Nephron (organoid): ENCODE data around the gene WNT4.
"Not testable (repeated sequence)": the region's sequence is repeated elsewhere in the genome, so short reads cannot be mapped to it uniquely, and the experiment has no call there.

ENCODE experiments used
- H3K27ac Mint-ChIP-seq, 3 experiments: 2 replicates each; pipeline ENCODE4 v1.8.0; 2020; ENCODE audit warnings: mixed read lengths in 3 of 3, mild to moderate bottlenecking in 2 of 3, moderate library complexity in 1 of 3
- H3K27me3 Mint-ChIP-seq: 2 replicates; pipeline ENCODE4 v1.8.0; 2021; ENCODE audit warnings: low read depth, mild to moderate bottlenecking, moderate library complexity, mixed read lengths
- H3K36me3 Mint-ChIP-seq: 2 replicates; pipeline ENCODE4 v1.8.0; 2020; ENCODE audit warnings: low read depth, mixed read lengths
- H3K4me1 Mint-ChIP-seq: 2 replicates; pipeline ENCODE4 v1.8.0; 2020; ENCODE audit warnings: mixed read lengths
- H3K4me3 Mint-ChIP-seq, 3 experiments: 2 replicates each; pipeline ENCODE4 v1.8.0; 2020; ENCODE audit warnings: mild to moderate bottlenecking in 3 of 3, mixed read lengths in 3 of 3, moderate library complexity in 2 of 3
- H3K9me3 Mint-ChIP-seq: 2 replicates; pipeline ENCODE4 v1.8.0; 2020; ENCODE audit warnings: mixed read lengths
- TF ChIP-seq, protein P1 (sequence below), 3 experiments: fragments of 200-600 bp; sonication (generic); IDR thresholded peaks; one replicate each; pipeline ENCODE4 v1.5.0; 2021; ENCODE audit warnings: antibody characterized with exemption in 3 of 3; ENCODE audit not compliant: unreplicated experiment in 3 of 3

Gene WNT4

DNA sequence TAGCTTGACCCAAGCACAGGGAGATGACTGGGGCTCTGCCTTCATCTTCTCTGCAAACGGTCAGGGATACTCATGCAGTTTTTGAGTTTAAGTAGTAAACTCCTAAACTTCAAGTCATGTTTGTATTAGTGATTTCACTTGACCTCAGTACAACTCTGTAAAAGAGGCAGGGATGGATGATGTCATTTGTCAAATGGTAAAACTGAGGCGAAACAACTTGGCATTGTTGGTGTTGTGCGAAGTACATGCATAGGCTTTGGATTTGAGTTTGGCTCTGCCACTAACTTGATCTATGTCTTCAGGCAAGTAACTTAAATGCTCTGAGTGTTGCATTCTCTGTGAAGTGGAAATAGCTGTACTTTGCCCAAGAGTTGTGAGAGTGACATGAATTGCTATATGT, 42.7 kb downstream of the WNT4 start:
- Mint-ChIP-seq H3K9me3 (no peaks in the 10 kb centered on the region), H3K27me3 (no peaks in the 10 kb centered on the region), H3K4me1 (peaks cover 44% of the 10 kb centered on the region), H3K36me3 (peaks cover 39% of the 10 kb centered on the region), H3K27ac (peak overlapping the region in 2 of 3 experiments; percentile 7 to 57), H3K4me3 (no peak overlapping the region)
- TF ChIP-seq, protein P1, sequence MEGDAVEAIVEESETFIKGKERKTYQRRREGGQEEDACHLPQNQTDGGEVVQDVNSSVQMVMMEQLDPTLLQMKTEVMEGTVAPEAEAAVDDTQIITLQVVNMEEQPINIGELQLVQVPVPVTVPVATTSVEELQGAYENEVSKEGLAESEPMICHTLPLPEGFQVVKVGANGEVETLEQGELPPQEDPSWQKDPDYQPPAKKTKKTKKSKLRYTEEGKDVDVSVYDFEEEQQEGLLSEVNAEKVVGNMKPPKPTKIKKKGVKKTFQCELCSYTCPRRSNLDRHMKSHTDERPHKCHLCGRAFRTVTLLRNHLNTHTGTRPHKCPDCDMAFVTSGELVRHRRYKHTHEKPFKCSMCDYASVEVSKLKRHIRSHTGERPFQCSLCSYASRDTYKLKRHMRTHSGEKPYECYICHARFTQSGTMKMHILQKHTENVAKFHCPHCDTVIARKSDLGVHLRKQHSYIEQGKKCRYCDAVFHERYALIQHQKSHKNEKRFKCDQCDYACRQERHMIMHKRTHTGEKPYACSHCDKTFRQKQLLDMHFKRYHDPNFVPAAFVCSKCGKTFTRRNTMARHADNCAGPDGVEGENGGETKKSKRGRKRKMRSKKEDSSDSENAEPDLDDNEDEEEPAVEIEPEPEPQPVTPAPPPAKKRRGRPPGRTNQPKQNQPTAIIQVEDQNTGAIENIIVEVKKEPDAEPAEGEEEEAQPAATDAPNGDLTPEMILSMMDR (IDR thresholded peaks at IDR 0.05; ENCODE audit: unreplicated experiment in 3 of 3) = no peak

DNA sequence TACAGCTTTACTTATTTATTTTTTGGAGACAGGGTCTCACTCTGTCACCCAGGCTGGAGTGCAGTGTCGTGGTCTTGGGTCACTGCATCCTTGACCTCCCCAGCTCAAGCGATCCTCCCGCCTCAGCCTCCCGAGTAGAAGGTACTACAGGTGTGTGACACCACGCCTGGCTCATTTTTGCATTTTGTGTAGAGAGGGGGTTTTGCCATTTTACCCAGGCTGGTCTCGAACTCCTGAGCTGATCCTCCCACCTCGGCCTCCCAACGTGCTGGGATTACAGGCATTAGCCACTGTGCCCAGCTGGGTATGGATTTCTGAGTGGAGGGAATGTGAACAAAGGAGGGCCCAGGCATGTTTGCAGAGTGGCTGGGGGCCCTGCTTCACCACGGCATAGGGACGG, 44.1 kb downstream of the WNT4 start:
- H3K9me3 Mint-ChIP-seq = no peaks in the 10 kb centered on the region
- no peak overlapping the region for H3K4me3 Mint-ChIP-seq
- peaks cover 48% of the 10 kb centered on the region for H3K36me3 Mint-ChIP-seq
- H3K27me3 Mint-ChIP-seq = no peaks in the 10 kb centered on the region
- H3K4me1 Mint-ChIP-seq = peaks cover 40% of the 10 kb centered on the region
- TF ChIP-seq, protein P1 (IDR thresholded peaks at IDR 0.05; ENCODE audit: unreplicated experiment in 3 of 3) = no peak
- H3K27ac Mint-ChIP-seq = no peak overlapping the region

DNA sequence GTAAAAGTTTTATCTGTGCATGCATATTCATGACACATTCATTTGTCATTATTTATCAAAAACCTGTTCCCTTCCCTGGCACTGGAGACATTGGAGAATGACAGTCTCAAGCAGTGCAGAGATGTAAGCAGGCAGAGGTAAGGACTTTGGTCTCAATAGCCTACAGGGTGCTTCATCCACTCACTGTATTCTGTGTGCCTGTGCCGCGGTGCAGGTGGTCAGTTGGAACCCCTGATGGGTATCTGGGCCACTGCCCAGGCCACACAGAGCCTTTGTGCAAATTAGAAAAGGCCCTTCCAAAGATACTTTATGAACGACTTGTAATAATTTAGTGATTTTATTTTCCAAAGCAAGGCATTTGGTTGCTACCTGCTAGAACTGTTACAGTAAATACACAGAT, 46.4 kb downstream of the WNT4 start:
- Mint-ChIP-seq H3K36me3 (peaks cover 58% of the 10 kb centered on the region), H3K9me3 (no peaks in the 10 kb centered on the region), H3K4me3 (no peak overlapping the region), H3K27me3 (no peaks in the 10 kb centered on the region), H3K27ac (no peak overlapping the region), H3K4me1 (peaks cover 22% of the 10 kb centered on the region)
- TF ChIP-seq, protein P1 (IDR thresholded peaks at IDR 0.05; ENCODE audit: unreplicated experiment in 3 of 3) = no peak

DNA sequence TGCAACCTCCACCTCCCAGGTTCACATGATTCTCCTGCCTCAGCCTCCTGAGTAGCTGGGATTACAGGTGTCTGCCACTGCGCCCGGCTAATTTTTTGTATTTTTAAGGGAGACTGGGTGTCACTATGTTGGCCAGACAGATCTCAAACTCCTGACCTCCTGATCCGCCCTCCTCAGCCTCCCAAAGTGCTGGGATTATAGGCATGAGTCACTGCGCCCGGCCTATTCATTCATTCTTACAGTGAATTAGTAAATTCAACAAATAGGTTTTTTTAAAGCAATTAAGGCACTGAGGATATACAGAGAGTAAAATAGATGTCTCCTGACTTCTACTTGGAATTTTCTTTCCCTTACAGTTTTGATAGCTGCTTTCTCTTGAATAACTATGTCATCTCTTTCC, 46.9 kb downstream of the WNT4 start:
- Mint-ChIP-seq H3K9me3 (no peaks in the 10 kb centered on the region), H3K27ac (no peak overlapping the region), H3K36me3 (peaks cover 61% of the 10 kb centered on the region), H3K4me1 (peaks cover 20% of the 10 kb centered on the region), H3K4me3 (no peak overlapping the region), H3K27me3 (no peaks in the 10 kb centered on the region)
- TF ChIP-seq, protein P1 (IDR thresholded peaks at IDR 0.05; ENCODE audit: unreplicated experiment in 3 of 3) = no peak

DNA sequence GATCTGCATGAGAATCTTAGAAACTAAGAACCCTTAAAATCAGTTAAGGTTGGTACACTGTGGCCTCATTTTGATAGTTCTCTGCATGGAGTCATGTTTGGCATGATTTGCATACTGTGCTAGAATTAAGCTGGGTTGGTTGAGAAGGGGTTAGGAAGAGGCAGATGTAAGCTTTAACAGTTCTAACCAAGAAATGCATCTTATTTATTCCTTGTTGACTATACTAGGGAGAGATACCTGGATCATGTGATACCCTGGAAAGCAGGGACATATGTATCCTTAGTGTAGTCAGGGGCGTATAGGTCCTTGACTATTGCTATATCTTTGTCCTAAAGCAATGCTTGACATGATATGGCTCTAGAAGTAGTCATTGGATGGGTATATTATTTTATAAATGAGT, 49.4 kb downstream of the WNT4 start:
- Mint-ChIP-seq H3K36me3 (peaks cover 70% of the 10 kb centered on the region), H3K4me3 (no peak overlapping the region), H3K27me3 (no peaks in the 10 kb centered on the region), H3K9me3 (no peaks in the 10 kb centered on the region), H3K27ac (no peak overlapping the region), H3K4me1 (peaks cover 25% of the 10 kb centered on the region)
- TF ChIP-seq, protein P1 (IDR thresholded peaks at IDR 0.05; ENCODE audit: unreplicated experiment in 3 of 3) = no peak

DNA sequence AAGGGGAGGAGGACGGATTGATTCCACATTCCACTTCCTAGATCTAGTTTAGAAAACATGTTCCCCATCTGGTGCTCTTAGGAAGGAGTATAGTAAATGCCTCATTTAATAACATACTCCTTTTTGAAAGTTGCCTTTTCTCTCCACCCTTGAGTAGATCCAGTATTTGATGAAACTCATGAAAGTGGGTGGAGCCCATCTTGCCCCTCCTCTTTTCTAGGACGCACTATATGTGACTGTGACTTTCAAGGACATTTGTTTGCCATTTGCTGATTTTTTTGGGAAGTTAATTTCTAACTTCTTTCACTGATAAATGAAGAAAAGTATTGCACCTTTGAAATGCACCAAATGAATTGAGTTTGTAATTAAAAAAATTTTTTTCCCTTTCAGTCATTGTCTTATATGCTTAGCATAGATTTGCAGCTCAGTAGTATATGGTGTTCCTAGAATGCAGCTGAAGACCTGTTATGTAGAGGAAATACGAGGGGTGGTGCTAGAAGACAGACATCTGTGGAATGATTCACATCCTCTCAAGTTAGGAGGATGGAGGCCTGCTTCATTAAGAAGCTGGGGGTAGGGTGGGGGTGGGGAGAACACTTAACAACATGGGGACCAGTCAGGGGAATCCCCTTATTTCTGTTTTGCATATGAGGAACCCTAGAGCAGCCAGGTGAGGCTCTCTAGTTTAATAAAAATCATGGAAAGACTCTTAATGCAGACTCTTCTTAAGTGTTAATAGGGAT, 50.7 kb downstream of the WNT4 start:
- H3K27me3 Mint-ChIP-seq, H3K27ac Mint-ChIP-seq, H3K9me3 Mint-ChIP-seq, H3K4me3 Mint-ChIP-seq: not testable (repeated sequence)
- Mint-ChIP-seq H3K36me3 (peaks cover 71% of the 10 kb centered on the region), H3K4me1 (peaks cover 36% of the 10 kb centered on the region)
